ENCODE results near the gene RPUSD1. TPM values are rescaled to one million over a fixed set of nuclear protein-coding genes. Genes with fewer than 3 reads are reported as not detected.
A peak's percentile ranks its signal among the peaks of the same experiment; 100 is the strongest.

The RPUSD1 gene
- total RNA-seq, 1 experiment from 2014 or later = 48.6 TPM

- Histone ChIP-seq H2AFZ (ENCODE audit: low read length) (no peak overlapping the region), H4K20me1 (ENCODE audit: control insufficient read depth, insufficient read depth, insufficient read length) (no peaks in the 10 kb centered on the region), H3K27ac (ENCODE audit: insufficient read length, low read depth, low read length) (no peak overlapping the region), H2BK120ac (ENCODE audit: low read depth, low read length, poor library complexity, severe bottlenecking) (no peak overlapping the region), H3K4ac (ENCODE audit: low read depth, low read length) (no peak overlapping the region), H3K23ac (ENCODE audit: insufficient read length, low read depth, low read length) (no peak overlapping the region), H3K23me2 (ENCODE audit: insufficient read length, low read depth, low read length, poor library complexity, severe bottlenecking) (no peaks in the 10 kb centered on the region), H2BK5ac (ENCODE audit: insufficient read length, low read length) (no peak overlapping the region), H3K4me2 (ENCODE audit: insufficient read depth, insufficient read length, low read length) (no peak overlapping the region), H3K79me2 (ENCODE audit: insufficient read depth, low read length) (no peaks in the 10 kb centered on the region), H4K5ac (ENCODE audit: insufficient read length, low read depth, low read length) (no peak overlapping the region), H4K91ac (ENCODE audit: insufficient read length, low read depth, low read length) (no peak overlapping the region), H3K9ac (ENCODE audit: extremely low read depth, insufficient read length, low read length) (no peak overlapping the region), H3K18ac (ENCODE audit: insufficient read length, low read depth, low read length) (no peak overlapping the region), H2BK15ac (ENCODE audit: low read depth, low read length) (no peak overlapping the region), H3K9me3 (ENCODE audit: control insufficient read depth, low read depth, low read length) (no peaks in the 10 kb centered on the region), H2BK20ac (ENCODE audit: low read depth, low read length, poor library complexity, severe bottlenecking) (no peak overlapping the region), H3K27me3 (ENCODE audit: insufficient read depth, low read length) (no peaks in the 10 kb centered on the region), H2AK5ac (ENCODE audit: insufficient read length, low read length) (no peak overlapping the region), H2BK12ac (ENCODE audit: insufficient read length, low read depth, low read length) (no peak overlapping the region), H3K79me1 (ENCODE audit: insufficient read depth, low read depth, low read length, poor library complexity, severe bottlenecking) (no peaks in the 10 kb centered on the region), H3K14ac (ENCODE audit: insufficient read depth, low read length) (no peak overlapping the region), H4K8ac (replicated peaks; ENCODE audit: insufficient read length, low read depth, low read length) (no peak overlapping the region), H3K56ac (ENCODE audit: insufficient read length, low read depth, low read length) (no peak overlapping the region), H3T11ph (ENCODE audit: low read length) (no peak overlapping the region), H3K4me1 (ENCODE audit: insufficient read depth, low read length) (no peaks in the 10 kb centered on the region)
- peaks cover 3% of the 10 kb centered on the region for H3K27me3 Mint-ChIP-seq (ENCODE audit: low read depth)
- H3K27ac Mint-ChIP-seq = peak overlapping the region in 1 of 3 experiments; percentile 48; a peak in 1 of 7 replicates
- no peak overlapping the region for H3K4me3 Mint-ChIP-seq
- no peaks in the 10 kb centered on the region for H3K9me3 Mint-ChIP-seq
- TF ChIP-seq CTCF (conservative IDR thresholded peaks at IDR 0.05) = no peak
- H3K36me3 Mint-ChIP-seq (ENCODE audit: insufficient read depth in 1 of 3, low read depth in 3 of 3) = no peaks in the 10 kb centered on the region
- H3K4me1 Mint-ChIP-seq = peaks cover 0 to 5% of the 10 kb centered on the region in 2 experiments; a peak in 1 of 4 replicates
- DNase-seq = no peak
- no CpG with 5 or more reads among the region's 29 CpGs for WGBS (ENCODE audit: extremely low coverage, insufficient read length, low lambda C conversion rate)
Observed at GRCh38 chr16:765488-765865, 22.7 kb downstream of the RPUSD1 start.

All from H9 (cell line).